Muscle of back (tissue), 13 donors: ENCODE measurements around the gene IL23R. TPM values are rescaled to one million over a fixed set of nuclear protein-coding genes. Genes with fewer than 3 reads are reported as not detected.
"Not testable (repeated sequence)": the region's sequence is repeated elsewhere in the genome, so short reads cannot be mapped to it uniquely, and the experiment has no call there.

Experiments
- DNase-seq, 3 donors: peaks; one replicate each; pipeline versions ENCODE4 v3.0.0 to v3.0.0-alpha.2; 2013
- long read RNA-seq, 9 donors: transcript quantifications; one replicate each; lab custom pipeline, GENCODE V29; 2026
- polyA plus RNA-seq, 10 donors: library from polyadenylated mRNA; unstranded; fragments of 120-200 nt; gene quantifications; one replicate each; pipeline ENCODE4 v1.2.1, GENCODE V29; 2013; ENCODE audit not compliant: insufficient read length in 10 of 10

IL23R gene
- under 1 TPM in 3 of 10 donors, not detected in 7; 0.04 to 0.12 (median 0.10) TPM for polyA plus RNA-seq
- long read RNA-seq, donor 1, result 0 reads
- long read RNA-seq, donor 2, result 0 reads
- long read RNA-seq, donor 3, result 0 reads
- long read RNA-seq, donor 4, result 0 reads
- long read RNA-seq, donor 5, result 0 reads
- long read RNA-seq, donor 6, result 0 reads
- long read RNA-seq, donor 7, result 0 reads
- long read RNA-seq, donor 8, result 0 reads
- long read RNA-seq, donor 9, result 0 reads

- no peak for DNase-seq
Measured at GRCh38 chr1:67166196-67166595, at the start of gene IL23R. Gene IL23R (plus strand): TSS chr1:67166454. CDS start chr1:67168121, 1,667 bp downstream.

GRCh38 chr1:67118191-67118590 lies 48.1 kb upstream of the IL23R start:
- DNase-seq, result no peak

- no peak for DNase-seq
Measured at GRCh38 chr1:67118646-67119045, 47.6 kb upstream of the IL23R start.

- no peak for DNase-seq
Measured at GRCh38 chr1:67120855-67121619, 45.2 kb upstream of the IL23R start.

- DNase-seq, result no peak
Measured at GRCh38 chr1:67124455-67124854, 41.8 kb upstream of the IL23R start.

- DNase-seq, result no peak
Measured at GRCh38 chr1:67126111-67126746, 40.0 kb upstream of the IL23R start.

- no peak for DNase-seq
Measured at GRCh38 chr1:67126974-67127373, 39.3 kb upstream of the IL23R start.

GRCh38 chr1:67130673-67131072 lies 35.6 kb upstream of the IL23R start:
- DNase-seq, result no peak

GRCh38 chr1:67133177-67133576 lies 33.1 kb upstream of the IL23R start:
- no peak for DNase-seq

- DNase-seq, result peak in 2 of 3 donors; percentile 30 to 68
Measured at GRCh38 chr1:67134695-67135094, 31.6 kb upstream of the IL23R start, which contains the start of gene C1orf141. Gene C1orf141 (minus strand): TSS chr1:67134970. CDS start chr1:67127240, 7,730 bp downstream.

- DNase-seq, result peak; percentile 27 to 70 (median 44)
Measured at GRCh38 chr1:67135354-67135753, 30.9 kb upstream of the IL23R start.

- no peak for DNase-seq
Measured at GRCh38 chr1:67137307-67137753, 28.9 kb upstream of the IL23R start.

GRCh38 chr1:67138813-67139499 lies 27.3 kb upstream of the IL23R start:
- DNase-seq, result no peak

- no peak for DNase-seq
Measured at GRCh38 chr1:67140460-67140859, 25.8 kb upstream of the IL23R start.

- DNase-seq, result not testable (repeated sequence)
Measured at GRCh38 chr1:67141832-67142231, 24.4 kb upstream of the IL23R start.

- DNase-seq, result no peak
Measured at GRCh38 chr1:67142931-67143330, 23.3 kb upstream of the IL23R start.

GRCh38 chr1:67143966-67144365 lies 22.3 kb upstream of the IL23R start:
- DNase-seq, result no peak

GRCh38 chr1:67144696-67145095 lies 21.6 kb upstream of the IL23R start:
- DNase-seq, result no peak

- no peak for DNase-seq
Measured at GRCh38 chr1:67146101-67146500, 20.2 kb upstream of the IL23R start.

GRCh38 chr1:67146539-67146938 lies 19.7 kb upstream of the IL23R start:
- DNase-seq, result no peak

GRCh38 chr1:67147973-67148372 lies 18.3 kb upstream of the IL23R start:
- DNase-seq, result not testable (repeated sequence)
